Heart left ventricle (tissue), 13 donors: ENCODE measurements around the gene CCT6A.

Experiments
- CTCF ChIP-seq, 12 donors: fragments of 200-600 bp; sonication (generic) in 4 of 12; IDR thresholded peaks; one replicate each; pipeline versions ENCODE4 v1.5.0 to v1.8.0; 2018 to 2022; ENCODE audit warnings: antibody characterized with exemption in 12 of 12, mild to moderate bottlenecking in 5 of 12
- POLR2A ChIP-seq, 2 donors: fragments of 450-650 bp; IDR thresholded peaks; one replicate each; pipeline ENCODE4 v1.6.1; 2017; ENCODE audit warnings: antibody characterized with exemption in 2 of 2, mild to moderate bottlenecking in 2 of 2, moderate library complexity in 2 of 2
- donor health status: ischemic (EF 13 %, LVEDD 7.1; RV severe dilation, severe dysfunction).
- donor health status: DM: no; HTN: yes; CAD: no.
- donor health status: DM: no; HTN: no; CAD: no.
- donor health status: ischemic (EF 25% LVEDD 6.9; RV normal size, moderate dysfunction).
- donor health status: ischemic (EF 25% LVEDD 5.7; RV mildly dilated, moderate dysfunction).
- donor health status: ischemic (EF 35%, LVEDD 5.7; RV mildly dilated, moderate dysfunction).
- donor health status: nonischemic (EF 11% LVEDD 7.7; RV severe dilation, severe dysfunction).
- donor health status: DM: yes; HTN: yes; CAD: no.
- donor health status: PGD.
- donor health status: ischemic (EF 29% LVEDD 5.4; RV normal size, mild dysfunction).
- donor health status: nonischemic (EF 23%, LVEDD 6.1; RV moderate dilation, normal function).

DNA sequence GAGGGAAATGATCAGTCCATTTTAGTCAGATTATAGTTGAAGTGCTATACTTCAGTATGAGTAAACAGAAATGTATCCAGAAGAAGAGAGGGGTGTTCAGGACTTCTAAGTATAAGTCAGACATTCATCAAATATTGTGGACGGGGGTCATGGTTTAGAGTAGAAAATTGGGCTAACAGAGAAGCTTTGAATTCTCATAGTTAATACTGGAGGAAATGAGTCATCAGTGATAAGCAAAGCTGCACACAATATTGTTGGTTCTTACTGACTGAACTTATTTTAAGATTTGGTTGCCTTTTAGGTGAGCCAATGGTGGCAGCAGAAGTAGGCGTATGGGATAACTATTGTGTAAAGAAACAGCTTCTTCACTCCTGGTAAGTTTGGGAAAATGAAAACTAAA is 10.8 kb downstream of the CCT6A start:
- TF ChIP-seq CTCF (IDR thresholded peaks at IDR 0.05) (no peak), POLR2A (IDR thresholded peaks at IDR 0.05) (no peak)
